Gastrocnemius medialis (tissue), 4 donors: ENCODE results near the gene ITPKC. TPM values are rescaled to one million over a fixed set of nuclear protein-coding genes. Genes with fewer than 3 reads are reported as not detected.
A peak's percentile ranks its signal among the peaks of the same experiment; 100 is the strongest.

Experiments
- ATAC-seq, 2 donors: fragments of 150-250 bp; one replicate each; pipeline ENCODE4 v1.9.1; 2016
- DNase-seq, 2 donors: peaks; one replicate each; pipeline ENCODE4 v3.0.0-alpha.2; 2019
- H3K27ac ChIP-seq, 4 donors: fragments of 200-600 bp; sonication (generic); 1 replicate in 1 of 4; 2 replicates in 3 of 4; pipeline ENCODE4 v1.5.1; 2016 to 2018; ENCODE audit warnings: mild to moderate bottlenecking in 2 of 4, moderate library complexity in 1 of 4
- H3K27me3 ChIP-seq, 3 donors: fragments of 200-600 bp; sonication (generic) in 2 of 3; 1 replicate in 1 of 3; 2 replicates in 2 of 3; pipeline versions ENCODE4 v1.5.1 to v1.6.0; 2016 to 2019; ENCODE audit warnings: mild to moderate bottlenecking in 1 of 3, moderate library complexity in 1 of 3
- H3K36me3 ChIP-seq, 2 donors: fragments of 200-600 bp; sonication (generic) in 1 of 2; one replicate each; pipeline ENCODE4 v1.5.1; 2017 to 2018
- H3K4me1 ChIP-seq, 2 donors: fragments of 200-600 bp; sonication (generic) in 1 of 2; one replicate each; pipeline ENCODE4 v1.5.1; 2016 to 2017; ENCODE audit warnings: mild to moderate bottlenecking in 2 of 2
- H3K4me3 ChIP-seq, 4 donors: fragments of 200-600 bp; sonication (generic) in 3 of 4; 1 replicate in 1 of 4; 2 replicates in 3 of 4; pipeline ENCODE4 v1.5.1; 2016 to 2019; ENCODE audit warnings: mild to moderate bottlenecking in 2 of 4
- H3K9me3 ChIP-seq, 3 donors: fragments of 200-600 bp; sonication (generic) in 2 of 3; 1 replicate in 1 of 3; 2 replicates in 2 of 3; pipeline ENCODE4 v1.5.1; 2016 to 2019
- POLR2A ChIP-seq, 2 donors: fragments of 450-650 bp; IDR thresholded peaks; one replicate each; pipeline ENCODE4 v1.6.1; 2017; ENCODE audit warnings: antibody characterized with exemption in 2 of 2, mild to moderate bottlenecking in 2 of 2, moderate library complexity in 2 of 2
- in situ Hi-C, 4 donors: fragments of 200-750 bp; cut with MboI; loops; one replicate each; pipeline versions ENCODE4 v1.15.0 to v1.8.0; 2017; ENCODE audit warnings: low sequenced_read_pairs in 4 of 4
- intact Hi-C: fragments of 100-400 bp; cut with DNase I; formaldehyde crosslinking; loops from one replicate; pipeline ENCODE4 v1.15.1; 2023; ENCODE audit warnings: low total_unique reads
- total RNA-seq, 4 donors: library from RNA; depleted of rRNA; stranded (reverse); fragments of >200 nt; gene quantifications; one replicate each; pipeline versions ENCODE4 v1.1.0 to v1.2.3, GENCODE V29; 2016
- TF ChIP-seq, protein P1 (sequence below), 5 experiments: fragments of 450-650 bp in 3 of 5; fragments of 200-600 bp in 2 of 5; sonication (generic) in 2 of 5; IDR thresholded peaks in 4 of 5; conservative IDR thresholded peaks in 1 of 5; 1 replicate in 4 of 5; 2 replicates in 1 of 5; pipeline ENCODE4 v1.5.1; 2016 to 2019; ENCODE audit warnings: antibody characterized with exemption in 5 of 5, mild to moderate bottlenecking in 3 of 5, moderate library complexity in 3 of 5

Gene ITPKC
- total RNA-seq, 4 donors from 2014 or later: 14.9 to 34.5 (median 21.8) TPM

DNA sequence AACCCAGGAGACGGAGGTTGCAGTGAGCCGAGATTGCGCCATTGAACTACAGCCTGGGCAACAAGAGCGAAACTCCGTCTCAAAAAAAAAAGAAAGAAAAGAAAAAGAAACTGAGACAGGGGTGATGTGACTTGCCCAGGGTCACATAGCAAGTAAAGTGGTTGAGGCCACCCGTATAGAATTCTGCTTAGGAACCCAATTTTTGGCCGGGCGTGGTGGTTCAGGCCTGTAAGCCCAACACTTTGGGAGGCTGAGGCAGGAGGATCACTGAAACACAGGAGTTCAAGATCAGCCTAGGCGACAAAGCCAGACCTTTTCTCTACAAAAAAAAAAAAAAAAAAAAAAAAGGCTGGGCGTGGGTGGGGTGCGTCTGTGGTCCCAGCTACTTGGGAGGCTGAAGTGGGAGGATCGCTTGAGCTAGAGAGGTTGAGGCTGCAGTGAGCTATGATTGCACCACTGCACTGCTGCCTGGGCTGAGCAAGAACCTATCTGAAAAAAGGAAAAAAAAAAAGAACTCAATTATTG, 35.4 kb downstream of the ITPKC start:
- TF ChIP-seq, protein P1, sequence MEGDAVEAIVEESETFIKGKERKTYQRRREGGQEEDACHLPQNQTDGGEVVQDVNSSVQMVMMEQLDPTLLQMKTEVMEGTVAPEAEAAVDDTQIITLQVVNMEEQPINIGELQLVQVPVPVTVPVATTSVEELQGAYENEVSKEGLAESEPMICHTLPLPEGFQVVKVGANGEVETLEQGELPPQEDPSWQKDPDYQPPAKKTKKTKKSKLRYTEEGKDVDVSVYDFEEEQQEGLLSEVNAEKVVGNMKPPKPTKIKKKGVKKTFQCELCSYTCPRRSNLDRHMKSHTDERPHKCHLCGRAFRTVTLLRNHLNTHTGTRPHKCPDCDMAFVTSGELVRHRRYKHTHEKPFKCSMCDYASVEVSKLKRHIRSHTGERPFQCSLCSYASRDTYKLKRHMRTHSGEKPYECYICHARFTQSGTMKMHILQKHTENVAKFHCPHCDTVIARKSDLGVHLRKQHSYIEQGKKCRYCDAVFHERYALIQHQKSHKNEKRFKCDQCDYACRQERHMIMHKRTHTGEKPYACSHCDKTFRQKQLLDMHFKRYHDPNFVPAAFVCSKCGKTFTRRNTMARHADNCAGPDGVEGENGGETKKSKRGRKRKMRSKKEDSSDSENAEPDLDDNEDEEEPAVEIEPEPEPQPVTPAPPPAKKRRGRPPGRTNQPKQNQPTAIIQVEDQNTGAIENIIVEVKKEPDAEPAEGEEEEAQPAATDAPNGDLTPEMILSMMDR (IDR thresholded peaks at IDR 0.05 in 4 of 5, conservative IDR thresholded peaks at IDR 0.05 in 1 of 5): no peak
- TF ChIP-seq POLR2A (IDR thresholded peaks at IDR 0.05): no peak
- Histone ChIP-seq H3K27me3 (no peaks in the 10 kb centered on the region), H3K9me3 (no peaks in the 10 kb centered on the region), H3K4me3 (peak overlapping the region; percentile 73 to 93 (median 84)), H3K4me1 (peaks cover 31 to 42% of the 10 kb centered on the region in 2 donors), H3K27ac (peak overlapping the region; percentile 90 to 98 (median 92)), H3K36me3 (peaks cover 0 to 13% of the 10 kb centered on the region in 2 donors)
- in situ Hi-C loops (loop anchor here in 1 of 4 donors (10.0 kb wide), 1 partner anchor 62 kb away; no protein-coding TSS in a partner anchor), intact Hi-C loops (loop anchor here (5.0 kb wide), 1 partner anchor 685 kb away; the partner anchor contains the start of gene DMAC2)
- DNase-seq (no peak), ATAC-seq (no peak)

DNA sequence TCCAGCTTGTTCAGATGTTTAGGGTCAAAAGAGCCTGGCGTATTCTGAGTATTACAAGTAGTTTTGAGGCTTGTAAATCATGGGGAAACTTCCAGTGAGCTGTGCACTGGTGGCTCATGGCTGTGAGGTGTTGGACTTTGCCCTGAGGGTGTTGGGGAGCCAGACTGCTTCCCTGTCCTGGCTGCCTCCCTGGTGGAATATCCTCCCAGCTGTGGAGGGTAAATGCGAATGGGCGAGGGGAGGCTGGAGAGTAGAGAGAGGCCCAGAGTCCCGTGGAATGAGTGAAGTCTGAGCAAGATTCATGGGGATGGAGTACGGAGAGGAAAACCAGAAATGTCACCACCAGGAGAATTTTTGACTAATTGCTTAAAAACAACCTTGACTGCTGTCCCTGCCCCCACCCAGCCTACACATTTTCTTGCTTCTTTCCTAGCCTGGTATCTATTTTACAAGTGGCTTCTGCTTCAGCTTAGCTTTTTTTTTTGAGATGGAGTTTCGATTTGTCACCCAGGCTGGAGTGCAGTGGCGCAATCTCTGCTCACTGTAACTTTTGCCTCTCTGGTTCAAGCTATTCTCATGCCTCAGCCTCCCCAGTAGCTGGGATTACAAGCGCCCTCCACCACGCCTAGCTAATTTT, 37.8 kb downstream of the ITPKC start:
- TF ChIP-seq POLR2A (IDR thresholded peaks at IDR 0.05): no peak
- TF ChIP-seq, protein P1 (IDR thresholded peaks at IDR 0.05 in 4 of 5, conservative IDR thresholded peaks at IDR 0.05 in 1 of 5): no peak
- no peak for DNase-seq
- intact Hi-C loops: loop anchor here (5.0 kb wide), 1 partner anchor 683 kb away; the partner anchor contains the start of gene DMAC2
- no peak for ATAC-seq
- no peak overlapping the region for H3K4me3 ChIP-seq
- H3K27ac ChIP-seq: no peak overlapping the region
- peaks cover 0 to 36% of the 10 kb centered on the region in 2 donors for H3K36me3 ChIP-seq
- no peaks in the 10 kb centered on the region for H3K27me3 ChIP-seq
- in situ Hi-C loops: loop anchor here in 1 of 4 donors (10.0 kb wide), 1 partner anchor 60 kb away; no protein-coding TSS in a partner anchor
- peaks cover 19 to 28% of the 10 kb centered on the region in 2 donors for H3K4me1 ChIP-seq
- H3K9me3 ChIP-seq: no peaks in the 10 kb centered on the region

DNA sequence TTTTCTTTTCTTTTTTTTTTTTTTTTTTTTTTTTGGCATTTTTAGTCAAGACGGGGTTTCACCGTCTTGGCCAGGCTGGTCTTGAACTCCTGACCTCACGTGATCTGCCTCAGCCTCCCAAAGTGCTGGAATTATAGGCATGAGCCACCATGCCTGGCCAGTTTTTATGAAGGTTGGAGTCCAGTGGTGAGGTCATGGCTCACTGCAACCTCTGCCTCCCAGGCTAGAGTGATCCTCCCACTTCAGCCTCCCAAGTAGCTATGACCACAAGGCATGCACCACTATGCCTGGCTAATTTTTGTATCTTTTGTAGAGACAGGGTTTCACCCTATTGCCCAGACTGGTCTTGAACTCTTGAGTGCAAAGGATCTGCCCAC, 38.3 kb downstream of the ITPKC start:
- intact Hi-C loops: no loop called here
- H3K27me3 ChIP-seq: no peaks in the 10 kb centered on the region
- no peak for DNase-seq
- no peaks in the 10 kb centered on the region for H3K9me3 ChIP-seq
- H3K4me3 ChIP-seq: no peak overlapping the region
- peaks cover 0 to 41% of the 10 kb centered on the region in 2 donors for H3K36me3 ChIP-seq
- TF ChIP-seq POLR2A (IDR thresholded peaks at IDR 0.05): no peak
- TF ChIP-seq, protein P1 (IDR thresholded peaks at IDR 0.05 in 4 of 5, conservative IDR thresholded peaks at IDR 0.05 in 1 of 5): no peak
- H3K27ac ChIP-seq: no peak overlapping the region
- peaks cover 16 to 24% of the 10 kb centered on the region in 2 donors for H3K4me1 ChIP-seq
- no peak for ATAC-seq
- in situ Hi-C loops: loop anchor here in 1 of 4 donors (10.0 kb wide), 1 partner anchor 60 kb away; no protein-coding TSS in a partner anchor

DNA sequence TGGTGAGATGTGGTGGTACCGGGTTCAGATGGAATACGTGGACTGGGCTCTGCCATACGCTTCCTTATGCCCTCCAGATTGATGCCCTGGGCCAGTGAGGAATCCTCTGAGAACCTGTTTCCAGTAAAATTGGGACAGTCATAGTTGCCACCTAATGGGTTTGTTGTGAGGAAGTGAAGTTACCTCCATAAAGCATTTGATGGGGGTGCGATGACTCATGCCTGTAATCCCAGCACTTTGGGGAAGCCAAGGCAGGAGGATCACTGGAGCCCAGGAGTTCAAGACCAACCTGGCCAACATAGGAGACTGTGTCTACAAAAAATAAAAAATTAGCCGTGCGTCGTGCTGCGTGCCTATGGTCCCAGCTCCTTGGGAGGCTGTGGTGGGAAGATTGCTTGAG, 38.9 kb downstream of the ITPKC start:
- ATAC-seq (no peak), DNase-seq (no peak)
- Histone ChIP-seq H3K36me3 (peaks cover 0 to 46% of the 10 kb centered on the region in 2 donors), H3K4me3 (no peak overlapping the region), H3K9me3 (no peaks in the 10 kb centered on the region), H3K4me1 (peaks cover 16 to 24% of the 10 kb centered on the region in 2 donors), H3K27me3 (no peaks in the 10 kb centered on the region), H3K27ac (no peak overlapping the region)
- in situ Hi-C loops: loop anchor here in 1 of 4 donors (10.0 kb wide), 1 partner anchor 59 kb away; no protein-coding TSS in a partner anchor
- intact Hi-C loops: no loop called here
- TF ChIP-seq, protein P1 (IDR thresholded peaks at IDR 0.05 in 4 of 5, conservative IDR thresholded peaks at IDR 0.05 in 1 of 5): no peak
- no peak for TF ChIP-seq POLR2A (IDR thresholded peaks at IDR 0.05)
